Neural cell (in vitro differentiated cells): ENCODE data around the gene B4GALNT4. TPM values are rescaled to one million over a fixed set of nuclear protein-coding genes. Genes with fewer than 3 reads are reported as not detected.
"Not testable (repeated sequence)": the region's sequence is repeated elsewhere in the genome, so short reads cannot be mapped to it uniquely, and the experiment has no call there.

Source experiments
- H2AFZ ChIP-seq: fragments of 200-600, 300-800 bp; sonication (generic), shearing (Covaris generic); 2 replicates; pipeline ENCODE4 v1.6.0; 2014; ENCODE audit warnings: low read depth, mild to moderate bottlenecking, antibody characterized with exemption, low read length, moderate library complexity
- H3F3A ChIP-seq: fragments of 200-600 bp; shearing (Covaris generic); 2 replicates; pipeline ENCODE4 v1.6.1; 2016; ENCODE audit warnings: mild to moderate bottlenecking, moderate library complexity, mixed read lengths, antibody characterized with exemption, low read length; ENCODE audit not compliant: insufficient read depth, poor library complexity, severe bottlenecking
- H3K27ac ChIP-seq: fragments of 200-600, 300-800 bp; sonication (generic), shearing (Covaris generic); 2 replicates; pipeline ENCODE4 v1.5.1; 2014; ENCODE audit warnings: mild to moderate bottlenecking, low read length, moderate library complexity
- H3K27me3 ChIP-seq: fragments of 300-800, 200-600 bp; sonication (generic), shearing (Covaris generic); 2 replicates; pipeline ENCODE4 v1.6.0; 2014; ENCODE audit warnings: mild to moderate bottlenecking, low read depth, low read length, moderate library complexity; ENCODE audit not compliant: insufficient read depth
- H3K36me3 ChIP-seq: fragments of 300-800, 200-600 bp; sonication (generic), shearing (Covaris generic); 2 replicates; pipeline ENCODE4 v1.5.1; 2014; ENCODE audit warnings: mild to moderate bottlenecking, antibody characterized with exemption, low read length, moderate library complexity; ENCODE audit not compliant: insufficient read depth
- H3K4me2 ChIP-seq: fragments of 300-800, 200-600 bp; sonication (generic), shearing (Covaris generic); 2 replicates; pipeline ENCODE4 v1.6.0; 2014; ENCODE audit warnings: mild to moderate bottlenecking, low read length
- H3K4me3 ChIP-seq: fragments of 300-800, 200-600 bp; sonication (generic), shearing (Covaris generic); 2 replicates; pipeline ENCODE4 v1.5.1; 2014; ENCODE audit warnings: mild to moderate bottlenecking, low read length, moderate library complexity
- H3K79me2 ChIP-seq: fragments of 200-600 bp; shearing (Covaris generic); replicated peaks from 2 replicates; pipeline ENCODE4 v1.6.0; 2014; ENCODE audit warnings: mild to moderate bottlenecking, low read length, moderate library complexity; ENCODE audit not compliant: insufficient read depth
- H3K9ac ChIP-seq: fragments of 300-800, 200-600 bp; sonication (generic), shearing (Covaris generic); 2 replicates; pipeline ENCODE4 v1.6.1; 2016; ENCODE audit warnings: mild to moderate bottlenecking, low read length, mixed read lengths
- H3K9me2 ChIP-seq: fragments of 200-600 bp; shearing (Covaris generic); 2 replicates; pipeline ENCODE4 v1.6.1; 2016; ENCODE audit warnings: mild to moderate bottlenecking, low read length, mixed read lengths; ENCODE audit not compliant: insufficient read depth
- H3K9me3 ChIP-seq: fragments of 200-600, 300-800 bp; sonication (generic), shearing (Covaris generic); 2 replicates; pipeline ENCODE4 v1.6.1; 2016; ENCODE audit warnings: mild to moderate bottlenecking, mixed run types, low read length, moderate library complexity, mixed read lengths
- H4K20me1 ChIP-seq: fragments of 200-600 bp; shearing (Covaris generic); 2 replicates; pipeline ENCODE4 v1.6.1; 2016; ENCODE audit warnings: mild to moderate bottlenecking, mixed run types; ENCODE audit not compliant: insufficient read depth
- CTCF ChIP-seq: fragments of 450-650 bp; IDR thresholded peaks from 2 replicates; pipeline ENCODE4 v1.5.1; 2014; ENCODE audit warnings: antibody characterized with exemption, mild to moderate bottlenecking, moderate library complexity; ENCODE audit not compliant: poor library complexity, severe bottlenecking
- EP300 ChIP-seq: fragments of 450-650 bp; conservative IDR thresholded peaks from 2 replicates; pipeline ENCODE4 v1.6.1; 2014; ENCODE audit warnings: antibody characterized with exemption, mild to moderate bottlenecking, moderate library complexity; ENCODE audit not compliant: poor library complexity, severe bottlenecking
- EZH2 ChIP-seq: fragments of 200-600, 300-800 bp; shearing (Covaris generic), sonication (generic); IDR thresholded peaks from 2 replicates; pipeline ENCODE4 v1.6.1; 2014; ENCODE audit warnings: antibody characterized with exemption, low read length, borderline replicate concordance, mild to moderate bottlenecking; ENCODE audit not compliant: insufficient read depth, poor library complexity, severe bottlenecking
- MXI1 ChIP-seq: fragments of 450-650 bp; conservative IDR thresholded peaks from 2 replicates; pipeline ENCODE4 v1.6.1; 2014; ENCODE audit warnings: antibody characterized with exemption, mild to moderate bottlenecking; ENCODE audit not compliant: poor library complexity, severe bottlenecking
- POLR2AphosphoS5 ChIP-seq: IDR thresholded peaks from 2 replicates; pipeline ENCODE4 v1.6.1; 2012
- RAD21 ChIP-seq: fragments of 450-650 bp; conservative IDR thresholded peaks from 2 replicates; pipeline ENCODE4 v1.6.1; 2014; ENCODE audit warnings: antibody characterized with exemption, mild to moderate bottlenecking, moderate library complexity
- REST ChIP-seq: IDR thresholded peaks from 2 replicates; pipeline ENCODE4 v1.6.1; 2012; ENCODE audit warnings: borderline replicate concordance
- SMC3 ChIP-seq: fragments of 450-650 bp; conservative IDR thresholded peaks from 2 replicates; pipeline ENCODE4 v1.6.1; 2014; ENCODE audit warnings: antibody characterized with exemption, mild to moderate bottlenecking, moderate library complexity; ENCODE audit not compliant: poor library complexity
- TAF1 ChIP-seq: IDR thresholded peaks from 2 replicates; pipeline ENCODE4 v1.6.1; 2012; ENCODE audit warnings: low read depth
- polyA plus RNA-seq: library from polyadenylated mRNA; depleted of rRNA; stranded (reverse); fragments of >200 nt; gene quantifications from 2 replicates; pipeline ENCODE4 v1.2.3, GENCODE V29; 2014

Gene B4GALNT4
- polyA plus RNA-seq, 1 donor from 2014 or later = 440 TPM

GRCh38 chr11:328012-328411 lies 41.3 kb upstream of the B4GALNT4 start:
- Histone ChIP-seq H2AFZ (no peak overlapping the region), H3K27ac (no peak overlapping the region), H3K27me3 (no peaks in the 10 kb centered on the region)

GRCh38 chr11:328516-329100 lies 40.7 kb upstream of the B4GALNT4 start:
- not testable (repeated sequence) for H3K27me3 ChIP-seq, H3K4me2 ChIP-seq, H2AFZ ChIP-seq, H3K79me2 ChIP-seq, H3F3A ChIP-seq, H3K9me2 ChIP-seq, H3K9ac ChIP-seq, H3K27ac ChIP-seq, H4K20me1 ChIP-seq, H3K4me3 ChIP-seq, H3K36me3 ChIP-seq, H3K9me3 ChIP-seq

More at GRCh38 chr11:328012-328411, 41.3 kb upstream of the B4GALNT4 start:
- no peak overlapping the region for H3K4me3 ChIP-seq
- no peak overlapping the region for H3K4me2 ChIP-seq
- H3F3A ChIP-seq = no peaks in the 10 kb centered on the region
- H3K9me3 ChIP-seq = no peaks in the 10 kb centered on the region
- no peaks in the 10 kb centered on the region for H4K20me1 ChIP-seq
- H3K9me2 ChIP-seq = no peaks in the 10 kb centered on the region
- no peak overlapping the region for H3K9ac ChIP-seq
- TF ChIP-seq TAF1 = no peak
- TF ChIP-seq REST = no peak
- no peak for TF ChIP-seq SMC3
- no peak for TF ChIP-seq CTCF
- no peak for TF ChIP-seq POLR2AphosphoS5
- TF ChIP-seq MXI1 = no peak
- no peak for TF ChIP-seq EZH2
- H3K79me2 ChIP-seq = no peaks in the 10 kb centered on the region
- H3K36me3 ChIP-seq = no peaks in the 10 kb centered on the region

GRCh38 chr11:329886-330253 lies 39.4 kb upstream of the B4GALNT4 start:
- no peaks in the 10 kb centered on the region for H3K27me3 ChIP-seq
- TF ChIP-seq MXI1 = no peak
- no peak for TF ChIP-seq EZH2
- no peak for TF ChIP-seq TAF1
- TF ChIP-seq REST = no peak
- TF ChIP-seq RAD21 = no peak
- TF ChIP-seq CTCF = no peak
- no peak for TF ChIP-seq EP300
- no peak for TF ChIP-seq SMC3
- no peak for TF ChIP-seq POLR2AphosphoS5

More at GRCh38 chr11:329886-330253, 39.4 kb upstream of the B4GALNT4 start:
- Histone ChIP-seq H3K9ac (no peak overlapping the region), H4K20me1 (no peaks in the 10 kb centered on the region), H3K9me2 (no peaks in the 10 kb centered on the region), H3K27ac (no peak overlapping the region), H3K36me3 (no peaks in the 10 kb centered on the region), H3K9me3 (no peaks in the 10 kb centered on the region), H3K4me3 (no peak overlapping the region), H3F3A (no peaks in the 10 kb centered on the region), H3K4me2 (no peak overlapping the region), H2AFZ (no peak overlapping the region), H3K79me2 (no peaks in the 10 kb centered on the region)
